Suprapubic skin (tissue), 4 donors: ENCODE results near the gene UPF1.

Experiments
- POLR2A ChIP-seq, 2 donors: fragments of 450-650 bp; IDR thresholded peaks; one replicate each; pipeline ENCODE4 v1.6.1; 2017; ENCODE audit warnings: antibody characterized with exemption in 2 of 2, mild to moderate bottlenecking in 2 of 2, moderate library complexity in 2 of 2
- POLR2AphosphoS5 ChIP-seq, 3 donors: sonication (generic); formaldehyde crosslinking; IDR thresholded peaks; one replicate each; pipeline ENCODE4 v1.6.1; 2017; ENCODE audit warnings: antibody characterized with exemption in 3 of 3

DNA sequence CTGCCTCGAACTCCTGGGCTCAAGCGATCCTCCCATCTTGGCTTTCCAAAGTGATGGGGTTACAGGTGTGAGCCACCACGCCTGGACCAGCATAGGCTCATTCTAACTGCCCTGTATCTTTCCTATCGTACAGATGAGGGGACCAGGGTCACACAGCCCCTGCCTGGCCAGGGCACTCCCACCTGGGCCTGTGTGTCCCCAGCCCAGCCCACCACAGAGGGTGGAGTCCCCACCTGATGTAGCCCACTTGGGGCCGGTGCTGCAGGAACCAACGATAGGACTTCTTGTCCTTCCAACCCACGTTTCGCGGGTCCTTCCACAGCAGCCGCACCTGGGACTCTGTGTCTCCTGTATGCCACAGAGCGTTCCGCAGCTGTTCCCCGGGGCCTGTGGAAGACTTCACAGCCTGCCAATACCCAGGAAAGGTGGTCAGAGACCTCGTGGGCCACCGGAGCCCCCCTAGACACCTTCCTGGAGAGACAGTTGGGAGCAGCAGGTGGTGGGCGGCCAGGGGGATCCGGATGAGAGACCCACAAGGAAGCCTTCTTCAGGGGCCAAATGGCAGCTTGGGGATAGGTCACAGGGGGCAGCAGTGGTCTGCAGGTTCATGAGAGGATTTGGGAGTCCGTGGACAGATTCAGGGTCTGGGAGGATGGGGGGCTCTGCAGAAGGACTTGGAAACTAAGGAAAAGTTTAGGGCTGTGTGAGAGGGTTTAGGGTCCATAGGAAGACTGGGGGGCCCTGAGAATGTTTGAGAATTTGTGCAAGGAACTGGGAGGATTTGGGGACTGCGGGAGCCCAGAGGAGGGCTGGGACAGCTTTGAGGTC is 47.6 kb upstream of the UPF1 start:
- no peak for TF ChIP-seq POLR2A (IDR thresholded peaks at IDR 0.05)
- TF ChIP-seq POLR2AphosphoS5 (IDR thresholded peaks at IDR 0.05): no peak
